ENCODE measurements around the gene MUC22.

GRCh38 chr6:31031095-31031494 lies 20.8 kb downstream of the MUC22 start:
- TF ChIP-seq MAX (IDR thresholded peaks at IDR 0.05) (no peak), MYC (IDR thresholded peaks at IDR 0.05; ENCODE audit: borderline replicate concordance, low read length) (no peak), ELK1 (IDR thresholded peaks at IDR 0.05; ENCODE audit: low read depth, low read length) (no peak), REST (IDR thresholded peaks at IDR 0.05) (no peak), POLR2A (IDR thresholded peaks at IDR 0.05; ENCODE audit: low read length) (no peak), USF2 (IDR thresholded peaks at IDR 0.05) (no peak), ESRRA (IDR thresholded peaks at IDR 0.05; ENCODE audit: borderline replicate concordance, low read length) (no peak), EP300 (IDR thresholded peaks at IDR 0.05) (no peak)
- TF ChIP-seq, protein P1, sequence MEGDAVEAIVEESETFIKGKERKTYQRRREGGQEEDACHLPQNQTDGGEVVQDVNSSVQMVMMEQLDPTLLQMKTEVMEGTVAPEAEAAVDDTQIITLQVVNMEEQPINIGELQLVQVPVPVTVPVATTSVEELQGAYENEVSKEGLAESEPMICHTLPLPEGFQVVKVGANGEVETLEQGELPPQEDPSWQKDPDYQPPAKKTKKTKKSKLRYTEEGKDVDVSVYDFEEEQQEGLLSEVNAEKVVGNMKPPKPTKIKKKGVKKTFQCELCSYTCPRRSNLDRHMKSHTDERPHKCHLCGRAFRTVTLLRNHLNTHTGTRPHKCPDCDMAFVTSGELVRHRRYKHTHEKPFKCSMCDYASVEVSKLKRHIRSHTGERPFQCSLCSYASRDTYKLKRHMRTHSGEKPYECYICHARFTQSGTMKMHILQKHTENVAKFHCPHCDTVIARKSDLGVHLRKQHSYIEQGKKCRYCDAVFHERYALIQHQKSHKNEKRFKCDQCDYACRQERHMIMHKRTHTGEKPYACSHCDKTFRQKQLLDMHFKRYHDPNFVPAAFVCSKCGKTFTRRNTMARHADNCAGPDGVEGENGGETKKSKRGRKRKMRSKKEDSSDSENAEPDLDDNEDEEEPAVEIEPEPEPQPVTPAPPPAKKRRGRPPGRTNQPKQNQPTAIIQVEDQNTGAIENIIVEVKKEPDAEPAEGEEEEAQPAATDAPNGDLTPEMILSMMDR (IDR thresholded peaks at IDR 0.05): no peak

All from A549 (cell line).